Measurements from ENCODE around the gene APH1B.

DNA sequence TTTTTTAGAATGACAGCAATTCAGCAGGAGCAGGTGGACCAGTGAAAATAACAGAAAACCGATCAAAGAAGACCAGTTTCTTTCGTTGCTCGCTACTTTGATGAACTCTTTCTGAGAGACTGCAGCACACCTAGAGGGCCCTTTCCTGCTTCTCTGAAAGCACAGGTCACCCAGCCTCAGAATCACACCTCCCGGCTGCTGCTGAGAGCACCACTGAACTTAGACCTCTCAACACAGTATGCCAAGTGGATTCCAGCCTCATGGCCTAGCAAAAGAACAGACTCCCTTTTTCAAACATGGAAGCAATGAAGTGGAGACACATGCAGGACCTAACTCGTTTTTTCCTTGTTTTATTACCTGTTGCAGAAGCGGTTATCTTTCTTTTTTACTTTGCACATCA lies 13.9 kb upstream of the APH1B start:
- TF ChIP-seq, protein P1, sequence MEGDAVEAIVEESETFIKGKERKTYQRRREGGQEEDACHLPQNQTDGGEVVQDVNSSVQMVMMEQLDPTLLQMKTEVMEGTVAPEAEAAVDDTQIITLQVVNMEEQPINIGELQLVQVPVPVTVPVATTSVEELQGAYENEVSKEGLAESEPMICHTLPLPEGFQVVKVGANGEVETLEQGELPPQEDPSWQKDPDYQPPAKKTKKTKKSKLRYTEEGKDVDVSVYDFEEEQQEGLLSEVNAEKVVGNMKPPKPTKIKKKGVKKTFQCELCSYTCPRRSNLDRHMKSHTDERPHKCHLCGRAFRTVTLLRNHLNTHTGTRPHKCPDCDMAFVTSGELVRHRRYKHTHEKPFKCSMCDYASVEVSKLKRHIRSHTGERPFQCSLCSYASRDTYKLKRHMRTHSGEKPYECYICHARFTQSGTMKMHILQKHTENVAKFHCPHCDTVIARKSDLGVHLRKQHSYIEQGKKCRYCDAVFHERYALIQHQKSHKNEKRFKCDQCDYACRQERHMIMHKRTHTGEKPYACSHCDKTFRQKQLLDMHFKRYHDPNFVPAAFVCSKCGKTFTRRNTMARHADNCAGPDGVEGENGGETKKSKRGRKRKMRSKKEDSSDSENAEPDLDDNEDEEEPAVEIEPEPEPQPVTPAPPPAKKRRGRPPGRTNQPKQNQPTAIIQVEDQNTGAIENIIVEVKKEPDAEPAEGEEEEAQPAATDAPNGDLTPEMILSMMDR (IDR thresholded peaks at IDR 0.05), result no peak
- TF ChIP-seq EP300 (IDR thresholded peaks at IDR 0.05), result no peak

Measured in gastroesophageal sphincter (tissue), 3 donors.